Neuronal stem cell (in vitro differentiated cells): ENCODE data around the gene MYZAP.

Source experiments
- DNase-seq: peaks from one replicate; pipeline ENCODE4 v3.0.0-alpha.2; 2013; ENCODE audit warnings: low spot score
- H2AFZ ChIP-seq: one replicate; pipeline ENCODE4 v1.6.1; 2013; ENCODE audit warnings: mild to moderate bottlenecking, low read length, inconsistent platforms
- H2AK5ac ChIP-seq: 2 replicates; pipeline ENCODE4 v1.6.1; 2013; ENCODE audit warnings: low read depth, mild to moderate bottlenecking, inconsistent platforms, low read length, moderate library complexity, mixed read lengths
- H2BK120ac ChIP-seq: 2 replicates; pipeline ENCODE4 v1.6.1; 2013; ENCODE audit warnings: low read depth, mild to moderate bottlenecking, inconsistent platforms, low read length, moderate library complexity, mixed read lengths
- H2BK12ac ChIP-seq: one replicate; pipeline ENCODE4 v1.6.1; 2013; ENCODE audit warnings: low read length, inconsistent platforms
- H2BK15ac ChIP-seq: 2 replicates; pipeline ENCODE4 v1.6.1; 2013; ENCODE audit warnings: mild to moderate bottlenecking, low read length, inconsistent platforms, mixed read lengths
- H2BK5ac ChIP-seq: one replicate; pipeline ENCODE4 v1.6.1; 2013; ENCODE audit warnings: inconsistent platforms, mild to moderate bottlenecking, low read length, moderate library complexity
- H3K14ac ChIP-seq: one replicate; pipeline ENCODE4 v1.6.1; 2013; ENCODE audit warnings: low read length, inconsistent platforms
- H3K18ac ChIP-seq: 2 replicates; pipeline ENCODE4 v1.6.1; 2013; ENCODE audit warnings: low read length, inconsistent platforms
- H3K23ac ChIP-seq: 2 replicates; pipeline ENCODE4 v1.6.1; 2013; ENCODE audit warnings: low read depth, mild to moderate bottlenecking, mixed read lengths, low read length, inconsistent platforms; ENCODE audit not compliant: poor library complexity
- H3K27ac ChIP-seq: replicated peaks from 3 replicates; pipeline ENCODE4 v1.5.1; 2013; ENCODE audit warnings: low read length, inconsistent platforms
- H3K27me3 ChIP-seq, 3 experiments: 2 replicates each; pipeline ENCODE4 v1.6.1; 2013; ENCODE audit warnings: low read length in 3 of 3, mild to moderate bottlenecking in 2 of 3, inconsistent platforms in 1 of 3, low read depth in 1 of 3, mixed read lengths in 1 of 3, moderate library complexity in 1 of 3; ENCODE audit not compliant: control insufficient read depth in 3 of 3, insufficient read depth in 3 of 3
- H3K36me3 ChIP-seq, 2 donors: replicated peaks in 1 of 2; 2 replicates each; pipeline ENCODE4 v1.6.1; 2013; ENCODE audit warnings: low read length in 2 of 2; ENCODE audit not compliant: control insufficient read depth in 2 of 2, insufficient read depth in 2 of 2
- H3K4ac ChIP-seq: 2 replicates; pipeline ENCODE4 v1.6.1; 2013; ENCODE audit warnings: inconsistent platforms, mild to moderate bottlenecking, low read length, moderate library complexity
- H3K4me1 ChIP-seq, 2 donors: 1 replicate in 1 of 2; 2 replicates in 1 of 2; pipeline ENCODE4 v1.6.1; 2013; ENCODE audit warnings: low read length in 2 of 2, low read depth in 1 of 2; ENCODE audit not compliant: control insufficient read depth in 2 of 2, insufficient read depth in 1 of 2
- H3K4me2 ChIP-seq: one replicate; pipeline ENCODE4 v1.6.1; 2013; ENCODE audit warnings: mild to moderate bottlenecking, low read length, inconsistent platforms; ENCODE audit not compliant: insufficient read depth, poor library complexity, severe bottlenecking
- H3K4me3 ChIP-seq, 2 donors: 2 replicates each; pipeline ENCODE4 v1.5.1; 2013; ENCODE audit warnings: low read length in 2 of 2, mild to moderate bottlenecking in 2 of 2, inconsistent platforms in 1 of 2, moderate library complexity in 1 of 2
- H3K79me1 ChIP-seq: one replicate; pipeline ENCODE4 v1.6.1; 2013; ENCODE audit warnings: low read depth, mild to moderate bottlenecking, inconsistent platforms, low read length, moderate library complexity
- H3K9ac ChIP-seq: one replicate; pipeline ENCODE4 v1.6.1; 2013; ENCODE audit warnings: mild to moderate bottlenecking, low read depth, low read length, inconsistent platforms; ENCODE audit not compliant: poor library complexity
- H3K9me3 ChIP-seq, 2 donors: replicated peaks in 1 of 2; 2 replicates each; pipeline versions ENCODE3 to v1.6.1; 2013; ENCODE audit warnings: low read length in 2 of 2, mild to moderate bottlenecking in 2 of 2, inconsistent platforms in 1 of 2, low read depth in 1 of 2, mixed read lengths in 1 of 2, moderate library complexity in 1 of 2; ENCODE audit not compliant: control insufficient read depth in 2 of 2, insufficient read depth in 1 of 2
- H4K8ac ChIP-seq: one replicate; pipeline ENCODE4 v1.6.1; 2013; ENCODE audit warnings: low read depth, mild to moderate bottlenecking, inconsistent platforms, low read length, moderate library complexity
- H4K91ac ChIP-seq: one replicate; pipeline ENCODE4 v1.6.1; 2013; ENCODE audit warnings: low read length, low read depth, mild to moderate bottlenecking, inconsistent platforms; ENCODE audit not compliant: poor library complexity
- WGBS, 2 donors: extraction: QIAGEN DNeasy Blood & Tissue Kit; methylation state at CpG; one replicate each; pipeline ENCODE4 v1.1.7; 2013; ENCODE audit warnings: missing lambda C conversion rate in 2 of 2, mixed read lengths in 1 of 2; ENCODE audit not compliant: insufficient read length in 2 of 2, insufficient replicate concordance in 1 of 2; ENCODE audit errors: extremely low coverage in 2 of 2; 5-methylcytosine and 5-hydroxymethylcytosine counted together

MYZAP gene

DNA sequence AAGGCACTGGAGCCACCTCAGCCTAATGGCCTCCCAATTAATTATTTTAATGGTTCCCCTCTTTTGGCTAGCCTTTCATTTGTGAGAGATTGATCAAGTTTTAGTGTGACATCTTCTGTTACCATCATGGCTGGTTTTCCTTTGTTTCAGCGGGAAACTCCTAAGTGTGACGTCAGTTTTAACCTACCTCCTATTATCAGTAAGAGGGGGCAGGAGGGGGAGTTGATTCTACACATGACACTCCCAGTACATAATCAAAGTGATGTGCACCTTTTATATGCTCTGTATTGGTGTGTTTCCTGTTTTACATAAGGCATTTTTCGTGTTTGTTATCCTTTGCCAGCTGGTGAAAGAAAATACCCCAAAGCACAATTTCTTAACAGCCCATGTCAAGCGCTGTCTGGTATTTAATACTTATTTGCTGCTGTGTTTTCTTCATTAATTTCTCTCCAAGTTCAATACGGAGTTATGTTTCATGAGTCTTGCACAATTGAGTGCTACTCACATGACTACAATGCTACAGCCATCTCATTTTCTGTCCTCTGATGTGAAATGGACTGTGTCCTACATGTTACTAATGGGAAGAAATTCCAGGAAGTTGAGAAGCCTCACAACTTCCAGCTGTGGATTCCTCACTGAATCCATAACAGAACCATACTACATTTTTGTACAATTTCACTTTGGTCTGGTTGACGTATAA, 62.6 kb downstream of the MYZAP start:
- H3K23ac ChIP-seq, result no peak overlapping the region
- H2BK120ac ChIP-seq, result no peak overlapping the region
- no peaks in the 10 kb centered on the region for H3K9me3 ChIP-seq
- no peak overlapping the region for H3K4me2 ChIP-seq
- no peak overlapping the region for H2AFZ ChIP-seq
- H3K18ac ChIP-seq, result no peak overlapping the region
- no peak overlapping the region for H3K4ac ChIP-seq
- no peak overlapping the region for H4K91ac ChIP-seq
- no peak overlapping the region for H2BK5ac ChIP-seq
- H4K8ac ChIP-seq, result no peak overlapping the region
- WGBS, 2 donors, result no CpG with 5 or more reads among the region's 6 CpGs
- no peaks in the 10 kb centered on the region for H3K36me3 ChIP-seq
- H2AK5ac ChIP-seq, result no peak overlapping the region
- peaks cover 0 to 32% (median 0%) of the 10 kb centered on the region in 3 experiments for H3K27me3 ChIP-seq
- no peak overlapping the region for H3K14ac ChIP-seq
- no peak overlapping the region for H2BK15ac ChIP-seq
- no peak overlapping the region for H3K9ac ChIP-seq
- H3K27ac ChIP-seq, result no peak overlapping the region
- H3K4me3 ChIP-seq, result no peak overlapping the region
- H2BK12ac ChIP-seq, result no peak overlapping the region
- H3K4me1 ChIP-seq, result peaks cover 0 to 2% of the 10 kb centered on the region in 2 donors
- H3K79me1 ChIP-seq, result no peaks in the 10 kb centered on the region
- DNase-seq, result no peak

GRCh38 chr15:57655053-57655452, 63.3 kb downstream of the MYZAP start:
- Histone ChIP-seq H3K79me1 (no peaks in the 10 kb centered on the region), H3K4me1 (peaks cover 0 to 2% of the 10 kb centered on the region in 2 donors), H2AK5ac (no peak overlapping the region), H3K27me3 (peaks cover 0 to 38% (median 0%) of the 10 kb centered on the region in 3 experiments), H2BK120ac (no peak overlapping the region), H3K4me2 (no peak overlapping the region), H3K4ac (no peak overlapping the region), H4K8ac (no peak overlapping the region), H3K18ac (peak overlapping the region; percentile 44), H3K23ac (no peak overlapping the region), H2AFZ (no peak overlapping the region), H3K4me3 (no peak overlapping the region), H3K9ac (no peak overlapping the region), H3K27ac (no peak overlapping the region), H2BK15ac (no peak overlapping the region), H2BK5ac (no peak overlapping the region), H2BK12ac (no peak overlapping the region), H3K14ac (no peak overlapping the region), H3K9me3 (no peaks in the 10 kb centered on the region), H4K91ac (no peak overlapping the region), H3K36me3 (no peaks in the 10 kb centered on the region)
- no CpG with 5 or more reads among the region's 6 CpGs for whole genome bisulfite sequencing, 2 donors
- no peak for DNase-seq

GRCh38 chr15:57655809-57656208, 64.1 kb downstream of the MYZAP start:
- no peak overlapping the region for H2BK5ac ChIP-seq
- no CpG with 5 or more reads among the region's 1 CpG for WGBS, 2 donors
- H3K27ac ChIP-seq, result no peak overlapping the region
- no peak overlapping the region for H3K4ac ChIP-seq
- H2AFZ ChIP-seq, result no peak overlapping the region
- H3K14ac ChIP-seq, result no peak overlapping the region
- H3K4me1 ChIP-seq, result peaks cover 0 to 2% of the 10 kb centered on the region in 2 donors
- H3K9ac ChIP-seq, result no peak overlapping the region
- H4K8ac ChIP-seq, result no peak overlapping the region
- H3K18ac ChIP-seq, result no peak overlapping the region
- no peaks in the 10 kb centered on the region for H3K36me3 ChIP-seq
- H3K23ac ChIP-seq, result no peak overlapping the region
- no peaks in the 10 kb centered on the region for H3K9me3 ChIP-seq
- no peak for DNase-seq
- H2BK12ac ChIP-seq, result no peak overlapping the region
- H3K27me3 ChIP-seq, result peaks cover 0 to 33% (median 0%) of the 10 kb centered on the region in 3 experiments
- H3K4me2 ChIP-seq, result no peak overlapping the region
- H2BK120ac ChIP-seq, result no peak overlapping the region
- H3K4me3 ChIP-seq, result no peak overlapping the region
- H2AK5ac ChIP-seq, result no peak overlapping the region
- no peak overlapping the region for H2BK15ac ChIP-seq
- no peak overlapping the region for H4K91ac ChIP-seq
- no peaks in the 10 kb centered on the region for H3K79me1 ChIP-seq

- Histone ChIP-seq H3K9me3 (no peaks in the 10 kb centered on the region), H3K79me1 (no peaks in the 10 kb centered on the region), H3K4ac (no peak overlapping the region), H3K14ac (no peak overlapping the region), H3K27ac (no peak overlapping the region), H4K8ac (no peak overlapping the region), H2BK12ac (no peak overlapping the region), H3K36me3 (no peaks in the 10 kb centered on the region), H3K18ac (no peak overlapping the region), H3K9ac (no peak overlapping the region), H2BK15ac (no peak overlapping the region), H2BK5ac (no peak overlapping the region), H3K4me3 (no peak overlapping the region), H3K4me2 (no peak overlapping the region), H2AK5ac (no peak overlapping the region), H2AFZ (no peak overlapping the region), H4K91ac (no peak overlapping the region), H3K23ac (no peak overlapping the region), H3K27me3 (peaks cover 0 to 31% (median 0%) of the 10 kb centered on the region in 3 experiments), H2BK120ac (no peak overlapping the region), H3K4me1 (peaks cover 0 to 2% of the 10 kb centered on the region in 2 donors)
- no CpG with 5 or more reads among the region's 3 CpGs for WGBS, 2 donors
- DNase-seq, result no peak
These were observed 64.7 kb downstream of the MYZAP start for GRCh38 chr15:57656434-57656833.
